WTC11 (cell line): ENCODE data around the gene RAMP1. TPM values are rescaled to one million over a fixed set of nuclear protein-coding genes. Genes with fewer than 3 reads are reported as not detected.

Experiments
- ATAC-seq: fragments of 200-7000 bp; cut with Tn5 transposase; 2 replicates; pipeline ENCODE4 v1.10.0; 2021; ENCODE audit warnings: mild to moderate bottlenecking, moderate library complexity
- CTCF ChIA-PET: fragments of 300-600 bp; sonication (Branson Sonifier 250); formaldehyde crosslinking; loops from one replicate; lab custom pipeline; 2021; ENCODE audit warnings: antibody characterized with exemption; lab: Charles Lee
- POLR2A ChIA-PET: fragments of 350-600 bp; sonication (Branson Sonifier 250); formaldehyde crosslinking; loops from one replicate; lab custom pipeline; 2021; ENCODE audit warnings: antibody characterized with exemption; lab: Charles Lee
- DNase-seq: peaks from one replicate; pipeline ENCODE4 v3.0.0; 2021; ENCODE audit warnings: low spot score
- H3K27ac Mint-ChIP-seq: 2 replicates; pipeline ENCODE4 v1.8.0; 2021; ENCODE audit warnings: mixed read lengths
- H3K27me3 Mint-ChIP-seq: 2 replicates; pipeline ENCODE4 v1.8.0; 2021; ENCODE audit warnings: low read depth, mild to moderate bottlenecking, moderate library complexity, mixed read lengths
- H3K36me3 Mint-ChIP-seq: 2 replicates; pipeline ENCODE4 v1.8.0; 2021; ENCODE audit warnings: mixed read lengths
- H3K4me1 Mint-ChIP-seq: 2 replicates; pipeline ENCODE4 v1.8.0; 2022; ENCODE audit warnings: mixed read lengths
- H3K4me3 Mint-ChIP-seq: 2 replicates; pipeline ENCODE4 v1.8.0; 2021; ENCODE audit warnings: mild to moderate bottlenecking, moderate library complexity, mixed read lengths
- H3K9me3 Mint-ChIP-seq: 2 replicates; pipeline ENCODE4 v1.8.0; 2021; ENCODE audit warnings: mixed read lengths
- AR ChIP-seq: fragments of 250-450 bp; sonication (Bioruptor Pico); IDR thresholded peaks from 2 replicates; pipeline ENCODE4 v1.9.0; 2021; ENCODE audit warnings: mild to moderate bottlenecking
- CTCF ChIP-seq: fragments of 200-600 bp; IDR thresholded peaks from 2 replicates; pipeline ENCODE4 v1.8.0; 2022; ENCODE audit warnings: antibody characterized with exemption
- E2F4 ChIP-seq: sonication (generic); formaldehyde crosslinking; IDR thresholded peaks from 2 replicates; pipeline ENCODE4 v1.8.1; 2022; ENCODE audit warnings: low read depth, mild to moderate bottlenecking, moderate library complexity, missing genetic modification reagents, borderline replicate concordance
- ETV6 ChIP-seq: sonication (generic); formaldehyde crosslinking; IDR thresholded peaks from 2 replicates; pipeline ENCODE4 v1.8.1; 2022; ENCODE audit warnings: mild to moderate bottlenecking, missing genetic modification reagents
- FOXJ3 ChIP-seq: sonication (generic); formaldehyde crosslinking; IDR thresholded peaks from 2 replicates; pipeline ENCODE4 v1.9.0; 2021; ENCODE audit warnings: missing genetic modification reagents, mild to moderate bottlenecking, borderline replicate concordance
- FOXK1 ChIP-seq: sonication (generic); formaldehyde crosslinking; IDR thresholded peaks from 2 replicates; pipeline ENCODE4 v1.8.0; 2022; ENCODE audit warnings: mild to moderate bottlenecking, moderate library complexity, missing genetic modification reagents
- IRF1 ChIP-seq: sonication (generic); formaldehyde crosslinking; IDR thresholded peaks from 2 replicates; pipeline ENCODE4 v1.8.0; 2023; ENCODE audit warnings: missing genetic modification reagents
- IRF2 ChIP-seq: sonication (generic); formaldehyde crosslinking; IDR thresholded peaks from 2 replicates; pipeline ENCODE4 v1.8.0; 2022; ENCODE audit warnings: low read depth, missing genetic modification reagents, borderline replicate concordance
- JAZF1 ChIP-seq: fragments of 250-450 bp; sonication (Bioruptor Pico); IDR thresholded peaks from 2 replicates; pipeline ENCODE4 v1.9.0; 2021; ENCODE audit warnings: moderate library complexity, mild to moderate bottlenecking, inconsistent platforms
- MLX ChIP-seq: sonication (generic); formaldehyde crosslinking; IDR thresholded peaks from 2 replicates; pipeline ENCODE4 v1.8.1; 2023; ENCODE audit warnings: mild to moderate bottlenecking, missing genetic modification reagents, moderate library complexity
- NFATC4 ChIP-seq: fragments of 250-450 bp; sonication (Bioruptor Pico); IDR thresholded peaks from 2 replicates; pipeline ENCODE4 v1.9.0; 2021; ENCODE audit warnings: mild to moderate bottlenecking
- NFYB ChIP-seq: sonication (generic); formaldehyde crosslinking; conservative IDR thresholded peaks from 2 replicates; pipeline ENCODE4 v1.8.0; 2022; ENCODE audit warnings: low read depth, missing genetic modification reagents
- NR1H2 ChIP-seq: sonication (generic); formaldehyde crosslinking; IDR thresholded peaks from 2 replicates; pipeline ENCODE4 v1.9.0; 2021; ENCODE audit warnings: mild to moderate bottlenecking, moderate library complexity, missing genetic modification reagents
- NR3C1 ChIP-seq: sonication (generic); formaldehyde crosslinking; conservative IDR thresholded peaks from 2 replicates; pipeline ENCODE4 v1.8.1; 2023; ENCODE audit warnings: low read depth, mild to moderate bottlenecking, missing genetic modification reagents
- PREB ChIP-seq: sonication (generic); formaldehyde crosslinking; IDR thresholded peaks from 2 replicates; pipeline ENCODE4 v1.8.1; 2022; ENCODE audit warnings: mild to moderate bottlenecking, missing genetic modification reagents, moderate library complexity, borderline replicate concordance
- TCF7 ChIP-seq: sonication (generic); formaldehyde crosslinking; IDR thresholded peaks from 2 replicates; pipeline ENCODE4 v1.8.0; 2022; ENCODE audit warnings: mild to moderate bottlenecking, low read depth, missing genetic modification reagents, moderate library complexity
- TP53 ChIP-seq: sonication (generic); formaldehyde crosslinking; IDR thresholded peaks from 2 replicates; pipeline ENCODE4 v1.8.1; 2023; ENCODE audit warnings: mild to moderate bottlenecking, missing genetic modification reagents
- ZBTB43 ChIP-seq: sonication (generic); formaldehyde crosslinking; IDR thresholded peaks from 2 replicates; pipeline ENCODE4 v1.8.1; 2023; ENCODE audit warnings: mild to moderate bottlenecking, missing genetic modification reagents
- ZNF121 ChIP-seq: sonication (generic); formaldehyde crosslinking; IDR thresholded peaks from 2 replicates; pipeline ENCODE4 v1.8.0; 2023; ENCODE audit warnings: missing genetic modification reagents
- ZNF512 ChIP-seq: sonication (generic); formaldehyde crosslinking; IDR thresholded peaks from 2 replicates; pipeline ENCODE4 v1.8.1; 2022; ENCODE audit warnings: missing genetic modification reagents, borderline replicate concordance
- ZSCAN18 ChIP-seq: fragments of 250-450 bp; sonication (Bioruptor Pico); IDR thresholded peaks from 2 replicates; pipeline ENCODE4 v2.1.2; 2022; ENCODE audit warnings: mild to moderate bottlenecking, moderate library complexity
- total RNA-seq: library from RNA; stranded (reverse); gene quantifications from 3 replicates; pipeline ENCODE4 v1.2.3, GENCODE V29; 2021

Gene RAMP1
- total RNA-seq, 1 experiment from 2014 or later, result 1.0 TPM

- TF ChIP-seq AR (no peak), NR3C1 (no peak)
Measured at GRCh38 chr2:237919593-237919992, 60.2 kb downstream of the RAMP1 start (continued).

GRCh38 chr2:237920673-237921072, 61.2 kb downstream of the RAMP1 start:
- CTCF ChIA-PET, result interaction anchor here (1.2 to 1.7 kb wide), 2 partner anchors 13 to 36 kb away, joined by 3 to 4 read pairs; no protein-coding TSS in a partner anchor
- no peaks in the 10 kb centered on the region for H3K36me3 Mint-ChIP-seq
- DNase-seq (no peak), ATAC-seq (no peak)
- H3K27me3 Mint-ChIP-seq, result peaks cover 2% of the 10 kb centered on the region; the same call in 1 of the 2 replicates
- no peaks in the 10 kb centered on the region for H3K9me3 Mint-ChIP-seq
- H3K4me1 Mint-ChIP-seq, result 0 out of 2 replicates have a peak, but pooled peaks cover 4% of the 10 kb centered on the region
- POLR2A ChIA-PET, result no interaction called here
- no peak overlapping the region for H3K27ac Mint-ChIP-seq
- H3K4me3 Mint-ChIP-seq, result no peak overlapping the region
- no peak for TF ChIP-seq TCF7 (CRISPR knock-in tag)
- no peak for TF ChIP-seq ZNF121
- no peak for TF ChIP-seq ZNF512 (CRISPR knock-in tag)
- no peak for TF ChIP-seq NR1H2
- TF ChIP-seq JAZF1 (CRISPR knock-in tag), result no peak
- TF ChIP-seq ZBTB43 (CRISPR knock-in tag), result no peak
- TF ChIP-seq TP53 (CRISPR knock-in tag), result no peak
- TF ChIP-seq FOXK1 (CRISPR knock-in tag), result no peak
- no peak for TF ChIP-seq ZSCAN18
- no peak for TF ChIP-seq MLX (CRISPR knock-in tag)
- no peak for TF ChIP-seq NFATC4 (CRISPR knock-in tag)
- TF ChIP-seq ETV6 (CRISPR knock-in tag), result no peak
- no peak for TF ChIP-seq IRF2 (CRISPR knock-in tag)
- no peak for TF ChIP-seq NFYB
- TF ChIP-seq CTCF, result no peak
- TF ChIP-seq IRF1 (CRISPR knock-in tag), result no peak
- TF ChIP-seq PREB (CRISPR knock-in tag), result no peak
- TF ChIP-seq FOXJ3, result no peak
- no peak for TF ChIP-seq E2F4 (CRISPR knock-in tag)
